Testis (tissue), 5 donors: ENCODE data around the gene ST6GALNAC5. TPM values are rescaled to one million over a fixed set of nuclear protein-coding genes. Genes with fewer than 3 reads are reported as not detected.
A peak's percentile ranks its signal among the peaks of the same experiment; 100 is the strongest.
"Not testable (repeated sequence)": the region's sequence is repeated elsewhere in the genome, so short reads cannot be mapped to it uniquely, and the experiment has no call there.

Source experiments
- DNase-seq: peaks from one replicate; pipeline ENCODE4 v3.0.0-alpha.2; 2019
- H3K27ac ChIP-seq, 2 donors: fragments of 200-600 bp; sonication (generic); one replicate each; pipeline ENCODE4 v1.5.1; 2019
- H3K27me3 ChIP-seq: fragments of 200-600 bp; sonication (generic); one replicate; pipeline ENCODE4 v1.5.1; 2019
- H3K36me3 ChIP-seq: fragments of 200-600 bp; sonication (generic); one replicate; pipeline ENCODE4 v1.5.1; 2017; ENCODE audit warnings: low read depth; ENCODE audit errors: missing control alignments
- H3K4me1 ChIP-seq: fragments of 200-600 bp; sonication (generic); one replicate; pipeline ENCODE4 v1.5.1; 2019
- H3K4me3 ChIP-seq, 2 donors: fragments of 200-600 bp; sonication (generic); one replicate each; pipeline ENCODE4 v1.5.1; 2017 to 2019
- H3K9me3 ChIP-seq: fragments of 200-600 bp; sonication (generic); one replicate; pipeline ENCODE4 v1.5.1; 2017
- CTCF ChIP-seq, 3 experiments: fragments of 450-650 bp in 2 of 3; fragments of 200-600 bp in 1 of 3; sonication (generic) in 1 of 3; IDR thresholded peaks; one replicate each; pipeline ENCODE4 v1.5.1; 2016 to 2019; ENCODE audit warnings: antibody characterized with exemption in 3 of 3, mild to moderate bottlenecking in 2 of 3, moderate library complexity in 1 of 3
- POLR2A ChIP-seq: fragments of 450-650 bp; IDR thresholded peaks from one replicate; pipeline ENCODE4 v1.6.1; 2017; ENCODE audit warnings: antibody characterized with exemption, mild to moderate bottlenecking, moderate library complexity
- WGBS, 2 donors: methylation state at CpG; one replicate each; pipeline ENCODE4 v1.1.5; 2018; 5-methylcytosine and 5-hydroxymethylcytosine counted together
- intact Hi-C: fragments of 100-400 bp; cut with DNase I; formaldehyde crosslinking; loops from one replicate; pipeline ENCODE4 v1.15.1; 2023; ENCODE audit warnings: low total_unique reads
- long read RNA-seq, 2 donors: transcript quantifications; one replicate each; lab custom pipeline, GENCODE V29; 2026
- polyA plus RNA-seq: library from polyadenylated mRNA; stranded (reverse); fragments of 350-450 nt; fragmentation: Illumina TruSeq; extraction: RNeasy Lipid Tissue Mini Kit (QIAGEN cat#74804); gene quantifications from one replicate; pipeline ENCODE4 v1.2.3, GENCODE V29; 2014; ENCODE audit warnings: low read depth, low replicate concordance; ENCODE audit not compliant: insufficient read depth
- total RNA-seq, 2 donors: library from RNA; depleted of rRNA; stranded (reverse); fragments of >200 nt; gene quantifications; one replicate each; pipeline ENCODE4 v1.2.3, GENCODE V29; 2016

ST6GALNAC5 gene
- total RNA-seq (10 to 100 TPM; 11.1 to 26.6 TPM), polyA plus RNA-seq (3.1 TPM)
- long read RNA-seq, donor 1, result 0 reads
- long read RNA-seq, donor 2, partial matches to known transcripts, result 0 of 3 reads
- long read RNA-seq, donor 2, other reads (novel, unspliced or antisense), result 0 of 3 reads

DNA sequence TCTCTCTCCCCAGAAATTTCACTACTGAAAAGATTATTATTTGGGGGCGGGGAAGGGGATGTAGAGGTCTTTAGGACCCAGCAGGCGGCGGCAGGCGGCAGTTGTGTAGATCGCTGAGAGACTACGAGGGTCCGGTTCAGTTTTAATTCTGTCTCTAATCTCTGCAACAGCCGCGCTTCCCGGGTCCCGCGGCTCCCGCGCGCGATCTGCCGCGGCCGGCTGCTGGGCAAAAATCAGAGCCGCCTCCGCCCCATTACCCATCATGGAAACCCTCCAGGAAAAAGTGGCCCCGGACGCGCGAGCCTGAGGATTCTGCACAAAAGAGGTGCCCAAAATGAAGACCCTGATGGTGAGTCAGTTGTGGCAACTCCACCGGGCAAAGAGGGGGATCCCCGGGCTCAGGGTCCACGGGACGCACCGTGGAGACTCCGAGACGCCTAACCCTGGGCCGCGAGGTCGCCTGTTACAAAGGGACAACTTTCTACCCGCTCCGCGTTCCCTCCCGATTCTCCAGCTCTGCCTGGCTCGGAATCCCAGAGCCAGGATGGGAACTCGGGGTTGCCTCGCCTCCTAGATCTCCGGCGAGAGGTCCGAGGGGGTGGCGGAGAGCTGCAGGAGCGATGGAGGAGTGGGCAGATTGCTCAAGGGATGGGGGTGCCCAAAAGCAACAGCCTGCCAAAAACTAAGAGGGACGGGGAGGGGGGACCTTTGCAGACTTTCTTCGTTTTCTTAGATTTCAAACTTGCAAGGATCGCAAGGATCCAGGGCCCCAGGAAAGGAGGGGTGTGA, at the start of gene ST6GALNAC5:
Gene ST6GALNAC5, plus strand, starts transcription at position 139 of the 789 bp plus-strand sequence.
- TF ChIP-seq POLR2A (no peak), CTCF (IDR thresholded peaks at IDR 0.05) (no peak)
- no peak within 1 kb of the TSS for H3K27ac ChIP-seq
- H3K27me3 ChIP-seq, result no peaks in the 10 kb centered on the region
- 0 to 2% methylated on average over 38 to 50 of the region's 50 CpGs for WGBS, 2 donors
- peak within 1 kb of the TSS; percentile 36 to 60 for H3K4me3 ChIP-seq
- DNase-seq, result peak; percentile 73
- H3K9me3 ChIP-seq, result no peaks in the 10 kb centered on the region
- intact Hi-C loops, result no loop called here
- H3K36me3 ChIP-seq, result no peaks in the 10 kb centered on the region
- H3K4me1 ChIP-seq, result no peaks in the 10 kb centered on the region

DNA sequence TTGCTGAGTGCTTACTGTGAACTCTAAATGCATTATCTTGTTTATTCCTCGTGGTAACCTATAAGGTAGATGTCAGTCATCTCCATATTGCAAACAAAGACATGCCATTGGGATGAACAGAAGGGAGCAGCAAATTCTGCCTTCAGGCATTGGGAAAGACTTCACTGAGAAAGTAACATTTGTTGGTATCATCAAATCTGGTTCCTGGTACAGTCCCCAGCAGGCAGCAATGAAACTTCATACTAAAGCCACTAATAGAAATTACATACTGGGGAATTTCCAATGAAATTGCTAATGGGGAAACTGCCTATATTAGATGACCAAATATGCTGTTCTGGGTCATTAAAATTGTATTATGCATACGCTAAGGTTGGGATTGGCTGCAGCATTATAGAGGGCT, 47.3 kb upstream of the ST6GALNAC5 start:
- intact Hi-C loops, result no loop called here
- no peaks in the 10 kb centered on the region for H3K36me3 ChIP-seq
- TF ChIP-seq CTCF (IDR thresholded peaks at IDR 0.05) (no peak), POLR2A (no peak)
- no peaks in the 10 kb centered on the region for H3K27me3 ChIP-seq
- H3K27ac ChIP-seq, result no peak overlapping the region
- no peaks in the 10 kb centered on the region for H3K4me1 ChIP-seq
- DNase-seq, result no peak
- H3K9me3 ChIP-seq, result no peaks in the 10 kb centered on the region
- H3K4me3 ChIP-seq, result no peak overlapping the region
- WGBS, 2 donors, result 85 to 87% methylated on average over 2 of the region's 2 CpGs

- H3K27me3 ChIP-seq, intact Hi-C loops, H3K4me3 ChIP-seq: not testable (repeated sequence)
These were observed 44.3 kb upstream of the ST6GALNAC5 start for GRCh38 chr1:76822961-76823360.

DNA sequence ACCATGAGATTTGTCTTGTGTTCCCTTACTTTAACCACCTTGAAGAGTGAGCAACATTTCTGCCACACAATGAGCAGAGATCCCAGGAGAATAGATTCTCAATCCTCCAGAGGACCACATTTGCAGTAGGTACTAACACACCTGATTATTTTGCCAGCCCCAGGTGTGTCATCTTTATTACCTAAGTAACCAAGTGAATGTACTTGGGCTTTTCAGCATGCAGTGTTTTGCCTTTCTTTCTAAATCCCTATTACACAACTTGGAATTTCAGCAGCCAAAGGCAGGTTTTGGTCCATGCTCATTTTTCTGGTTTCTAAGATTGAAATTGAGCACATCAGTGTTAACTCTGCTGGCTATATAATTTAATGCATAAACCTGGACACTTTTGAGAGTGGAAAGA, 43.2 kb upstream of the ST6GALNAC5 start:
- Histone ChIP-seq H3K36me3 (no peaks in the 10 kb centered on the region), H3K27me3 (no peaks in the 10 kb centered on the region), H3K4me1 (no peaks in the 10 kb centered on the region), H3K9me3 (no peaks in the 10 kb centered on the region), H3K27ac (no peak overlapping the region), H3K4me3 (no peak overlapping the region)
- intact Hi-C loops, result no loop called here
- no peak for TF ChIP-seq CTCF (IDR thresholded peaks at IDR 0.05)
- TF ChIP-seq POLR2A, result no peak
- no peak for DNase-seq

More at GRCh38 chr1:76822961-76823360, 44.3 kb upstream of the ST6GALNAC5 start:
- not testable (repeated sequence) for H3K9me3 ChIP-seq, H3K36me3 ChIP-seq, DNase-seq, H3K27ac ChIP-seq, H3K4me1 ChIP-seq

DNA sequence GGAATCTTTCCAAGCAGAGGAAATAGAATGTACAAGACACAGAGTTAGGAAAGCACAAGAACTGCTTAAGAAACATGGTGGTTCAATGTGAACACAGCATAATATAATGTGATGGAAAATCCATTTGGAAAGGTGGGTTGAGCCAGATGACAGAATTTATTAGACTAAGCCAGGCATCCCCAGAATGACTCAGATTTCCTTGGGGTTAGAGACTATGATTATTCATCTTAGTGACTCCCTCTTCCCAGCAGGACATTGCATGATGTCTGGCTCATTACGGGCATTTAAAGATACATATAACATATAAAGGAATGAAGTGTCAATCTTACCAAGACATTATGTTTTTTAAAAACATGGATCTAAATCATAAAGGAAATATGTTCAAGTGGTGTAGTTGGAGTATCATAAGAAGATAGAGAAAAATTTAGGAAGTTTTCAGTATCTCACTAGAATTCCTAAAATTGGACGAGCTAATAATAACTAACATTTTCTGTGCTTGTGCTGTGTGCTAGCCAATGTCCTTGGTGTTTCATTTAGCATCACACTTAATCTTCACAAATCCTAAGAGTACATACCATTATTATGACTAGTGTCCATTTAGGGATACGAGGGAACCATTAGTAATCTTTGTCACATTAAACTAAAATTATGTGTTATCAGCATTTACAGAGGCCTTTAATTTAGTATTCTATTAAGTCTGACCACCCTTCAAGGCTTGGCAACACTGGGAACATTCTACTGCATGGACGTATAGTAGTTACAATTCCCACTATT, 41.0 kb upstream of the ST6GALNAC5 start:
- intact Hi-C loops, result no loop called here
- no peak for TF ChIP-seq CTCF (IDR thresholded peaks at IDR 0.05)
- TF ChIP-seq POLR2A, result no peak
- no peak for DNase-seq
- WGBS, 2 donors, result 67 to 72% methylated on average over 4 of the region's 4 CpGs
- Histone ChIP-seq H3K4me1 (no peaks in the 10 kb centered on the region), H3K27ac (no peak overlapping the region), H3K9me3 (no peaks in the 10 kb centered on the region), H3K36me3 (no peaks in the 10 kb centered on the region), H3K4me3 (no peak overlapping the region), H3K27me3 (no peaks in the 10 kb centered on the region)
